ENCODE results near the gene TNFRSF12A. TPM values are rescaled to one million over a fixed set of nuclear protein-coding genes. Genes with fewer than 3 reads are reported as not detected.

Gene TNFRSF12A, protein sequence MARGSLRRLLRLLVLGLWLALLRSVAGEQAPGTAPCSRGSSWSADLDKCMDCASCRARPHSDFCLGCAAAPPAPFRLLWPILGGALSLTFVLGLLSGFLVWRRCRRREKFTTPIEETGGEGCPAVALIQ
- total RNA-seq, result 44.3 and 57.4 TPM in 2 replicates
- long read RNA-seq, partial matches to known transcripts, result 0 of 2 reads
- long read RNA-seq, other reads (novel, unspliced or antisense), result 0 of 2 reads

DNA sequence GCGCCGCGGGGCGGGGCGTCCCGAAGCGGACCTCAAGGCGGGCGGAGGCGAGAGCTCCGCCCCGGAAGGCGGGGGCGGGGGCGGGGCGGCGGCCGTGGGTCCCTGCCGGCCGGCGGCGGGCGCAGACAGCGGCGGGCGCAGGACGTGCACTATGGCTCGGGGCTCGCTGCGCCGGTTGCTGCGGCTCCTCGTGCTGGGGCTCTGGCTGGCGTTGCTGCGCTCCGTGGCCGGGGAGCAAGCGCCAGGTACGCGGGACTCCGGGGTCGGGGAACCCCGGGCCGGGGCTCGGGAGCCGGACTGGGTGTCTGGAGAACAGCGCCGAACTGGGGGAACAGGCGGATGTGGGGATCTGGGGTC is at the start of gene TNFRSF12A:
TNFRSF12A (plus strand) TSS at position 122 of the 357 bp plus-strand sequence; CDS start at position 152, 30 bp downstream.
- DNase-seq (ENCODE audit: low spot score, unreplicated experiment), result peak; percentile 59
- H3K36me3 Mint-ChIP-seq (ENCODE audit: insufficient read depth), result peaks cover 6% of the 10 kb centered on the region
- H3K4me1 Mint-ChIP-seq (ENCODE audit: low read depth), result peaks cover 46% of the 10 kb centered on the region
- H3K27me3 Mint-ChIP-seq, result no peaks in the 10 kb centered on the region
- H3K9me3 Mint-ChIP-seq (ENCODE audit: low read depth), result no peaks in the 10 kb centered on the region
- H3K27ac Mint-ChIP-seq, result peak within 1 kb of the TSS; percentile 99
- H3K4me3 Mint-ChIP-seq (ENCODE audit: low read depth), result peak within 1 kb of the TSS; percentile 91
- no peak for TF ChIP-seq CTCF (IDR thresholded peaks at IDR 0.05; ENCODE audit: unreplicated experiment)

GRCh38 chr16:2970563-2970962 is 49.6 kb upstream of the TNFRSF12A start:
- H3K27ac Mint-ChIP-seq, result no peak overlapping the region
- no peak for DNase-seq (ENCODE audit: low spot score, unreplicated experiment)
- no peak for TF ChIP-seq CTCF (IDR thresholded peaks at IDR 0.05; ENCODE audit: unreplicated experiment)
- H3K27me3 Mint-ChIP-seq, result peaks cover 18% of the 10 kb centered on the region
- no peaks in the 10 kb centered on the region for H3K4me1 Mint-ChIP-seq (ENCODE audit: low read depth)
- peak overlapping the region; percentile 63 for H3K4me3 Mint-ChIP-seq (ENCODE audit: low read depth)
- H3K36me3 Mint-ChIP-seq (ENCODE audit: insufficient read depth), result no peaks in the 10 kb centered on the region
- no peaks in the 10 kb centered on the region for H3K9me3 Mint-ChIP-seq (ENCODE audit: low read depth)

GRCh38 chr16:2971134-2971984 is 48.8 kb upstream of the TNFRSF12A start:
- TF ChIP-seq CTCF (IDR thresholded peaks at IDR 0.05; ENCODE audit: unreplicated experiment), result no peak
- no peak for DNase-seq (ENCODE audit: low spot score, unreplicated experiment)
- no peaks in the 10 kb centered on the region for H3K4me1 Mint-ChIP-seq (ENCODE audit: low read depth)
- peak overlapping the region; percentile 63 for H3K4me3 Mint-ChIP-seq (ENCODE audit: low read depth)
- peaks cover 15% of the 10 kb centered on the region for H3K27me3 Mint-ChIP-seq
- no peak overlapping the region for H3K27ac Mint-ChIP-seq
- no peaks in the 10 kb centered on the region for H3K36me3 Mint-ChIP-seq (ENCODE audit: insufficient read depth)
- H3K9me3 Mint-ChIP-seq (ENCODE audit: low read depth), result no peaks in the 10 kb centered on the region

DNA sequence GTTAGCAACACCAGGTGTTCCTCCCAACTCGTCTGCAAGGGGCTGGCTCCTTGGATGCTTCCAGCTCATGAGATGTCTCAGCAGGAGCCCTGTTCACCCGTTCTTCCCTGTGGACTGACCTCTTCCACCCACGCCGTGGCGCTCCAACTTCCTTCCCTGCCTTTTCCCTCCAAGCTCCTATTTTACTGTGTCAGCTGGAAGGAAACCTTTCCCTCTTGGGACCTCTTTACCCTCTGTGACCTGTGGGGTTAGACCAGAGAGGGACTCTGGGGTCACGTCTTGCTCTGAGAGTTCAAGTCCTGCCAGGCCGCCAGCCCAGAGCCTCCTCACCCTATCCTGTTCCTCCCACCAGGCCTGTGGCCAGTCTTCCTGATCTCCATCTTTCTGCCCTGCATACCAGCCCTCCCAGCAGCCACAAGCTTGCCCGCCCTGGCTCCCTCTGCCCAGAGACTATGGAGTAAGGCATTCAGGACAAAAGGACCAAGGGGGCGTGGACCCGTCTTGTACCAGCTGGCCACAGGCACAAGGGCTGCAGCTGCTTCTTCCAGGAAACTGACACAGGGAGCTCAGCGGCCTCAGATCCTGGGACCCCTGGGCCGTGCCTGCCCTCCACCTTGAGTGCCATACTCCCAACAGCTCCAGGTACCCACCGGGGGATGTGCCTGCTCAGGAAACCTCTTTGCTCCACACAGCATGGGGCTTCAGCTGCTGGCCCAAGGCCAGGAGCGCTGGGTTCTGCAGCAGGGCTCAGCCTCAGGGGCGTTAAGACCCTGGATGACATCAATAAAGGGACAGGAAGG is 48.0 kb upstream of the TNFRSF12A start:
- no peaks in the 10 kb centered on the region for H3K4me1 Mint-ChIP-seq (ENCODE audit: low read depth)
- H3K4me3 Mint-ChIP-seq (ENCODE audit: low read depth), result no peak overlapping the region
- no peak for TF ChIP-seq CTCF (IDR thresholded peaks at IDR 0.05; ENCODE audit: unreplicated experiment)
- H3K27ac Mint-ChIP-seq, result no peak overlapping the region
- H3K27me3 Mint-ChIP-seq, result peaks cover 15% of the 10 kb centered on the region
- no peaks in the 10 kb centered on the region for H3K36me3 Mint-ChIP-seq (ENCODE audit: insufficient read depth)
- no peak for DNase-seq (ENCODE audit: low spot score, unreplicated experiment)
- H3K9me3 Mint-ChIP-seq (ENCODE audit: low read depth), result no peaks in the 10 kb centered on the region

GRCh38 chr16:2973093-2973492 is 47.1 kb upstream of the TNFRSF12A start:
- Mint-ChIP-seq H3K9me3 (ENCODE audit: low read depth) (no peaks in the 10 kb centered on the region), H3K4me1 (ENCODE audit: low read depth) (no peaks in the 10 kb centered on the region), H3K4me3 (ENCODE audit: low read depth) (no peak overlapping the region), H3K27me3 (peaks cover 12% of the 10 kb centered on the region), H3K36me3 (ENCODE audit: insufficient read depth) (no peaks in the 10 kb centered on the region), H3K27ac (no peak overlapping the region)
- no peak for DNase-seq (ENCODE audit: low spot score, unreplicated experiment)
- TF ChIP-seq CTCF (IDR thresholded peaks at IDR 0.05; ENCODE audit: unreplicated experiment), result no peak

Measured in progenitor cell of endocrine pancreas (in vitro differentiated cells).